ENCODE data around the gene GLCCI1.

Gene GLCCI1

GRCh38 chr7:8125680-8126444 is 157.3 kb downstream of the GLCCI1 start:
- no peak overlapping the region for H3K4me3 ChIP-seq (ENCODE audit: low read depth, low read length)
- DNase-seq (ENCODE audit: low read depth), result no peak
- TF ChIP-seq, protein P1, sequence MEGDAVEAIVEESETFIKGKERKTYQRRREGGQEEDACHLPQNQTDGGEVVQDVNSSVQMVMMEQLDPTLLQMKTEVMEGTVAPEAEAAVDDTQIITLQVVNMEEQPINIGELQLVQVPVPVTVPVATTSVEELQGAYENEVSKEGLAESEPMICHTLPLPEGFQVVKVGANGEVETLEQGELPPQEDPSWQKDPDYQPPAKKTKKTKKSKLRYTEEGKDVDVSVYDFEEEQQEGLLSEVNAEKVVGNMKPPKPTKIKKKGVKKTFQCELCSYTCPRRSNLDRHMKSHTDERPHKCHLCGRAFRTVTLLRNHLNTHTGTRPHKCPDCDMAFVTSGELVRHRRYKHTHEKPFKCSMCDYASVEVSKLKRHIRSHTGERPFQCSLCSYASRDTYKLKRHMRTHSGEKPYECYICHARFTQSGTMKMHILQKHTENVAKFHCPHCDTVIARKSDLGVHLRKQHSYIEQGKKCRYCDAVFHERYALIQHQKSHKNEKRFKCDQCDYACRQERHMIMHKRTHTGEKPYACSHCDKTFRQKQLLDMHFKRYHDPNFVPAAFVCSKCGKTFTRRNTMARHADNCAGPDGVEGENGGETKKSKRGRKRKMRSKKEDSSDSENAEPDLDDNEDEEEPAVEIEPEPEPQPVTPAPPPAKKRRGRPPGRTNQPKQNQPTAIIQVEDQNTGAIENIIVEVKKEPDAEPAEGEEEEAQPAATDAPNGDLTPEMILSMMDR (conservative IDR thresholded peaks at IDR 0.05; ENCODE audit: low read depth, low read length), result no peak

DNA sequence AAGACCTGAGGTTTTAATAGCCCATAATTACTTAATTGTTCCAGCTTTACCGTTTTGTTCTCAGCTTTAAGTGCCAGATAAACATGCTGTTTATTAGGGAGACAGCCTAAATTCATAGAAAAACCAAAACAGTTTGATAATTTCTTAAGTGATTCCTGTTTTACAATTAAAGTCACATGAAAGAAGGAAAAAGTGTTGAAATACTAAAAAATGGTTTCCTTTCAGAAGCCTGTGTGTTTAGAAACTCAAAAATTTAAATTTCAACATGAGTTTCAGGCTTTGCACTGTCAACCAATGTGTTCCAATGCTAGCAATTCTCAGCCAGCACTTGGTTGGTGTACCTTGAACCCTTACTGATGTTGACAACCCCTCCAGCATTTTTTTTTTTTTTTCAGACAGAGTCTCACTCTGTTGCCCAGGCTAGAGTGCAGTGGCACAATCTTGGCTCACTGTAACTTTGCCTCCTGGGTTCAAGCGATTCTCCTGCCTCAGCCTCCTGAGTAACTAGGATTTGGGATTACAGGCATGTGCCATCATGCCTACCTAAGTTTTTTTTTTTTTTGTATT is 158.1 kb downstream of the GLCCI1 start:
- TF ChIP-seq, protein P1 (conservative IDR thresholded peaks at IDR 0.05; ENCODE audit: low read depth, low read length), result no peak
- DNase-seq (ENCODE audit: low read depth), result no peak
- H3K4me3 ChIP-seq (ENCODE audit: low read depth, low read length), result no peak overlapping the region

GRCh38 chr7:8128449-8129317 is 160.1 kb downstream of the GLCCI1 start:
- no peak for DNase-seq (ENCODE audit: low read depth)
- TF ChIP-seq, protein P1 (conservative IDR thresholded peaks at IDR 0.05; ENCODE audit: low read depth, low read length), result no peak
- H3K4me3 ChIP-seq (ENCODE audit: low read depth, low read length), result no peak overlapping the region

DNA sequence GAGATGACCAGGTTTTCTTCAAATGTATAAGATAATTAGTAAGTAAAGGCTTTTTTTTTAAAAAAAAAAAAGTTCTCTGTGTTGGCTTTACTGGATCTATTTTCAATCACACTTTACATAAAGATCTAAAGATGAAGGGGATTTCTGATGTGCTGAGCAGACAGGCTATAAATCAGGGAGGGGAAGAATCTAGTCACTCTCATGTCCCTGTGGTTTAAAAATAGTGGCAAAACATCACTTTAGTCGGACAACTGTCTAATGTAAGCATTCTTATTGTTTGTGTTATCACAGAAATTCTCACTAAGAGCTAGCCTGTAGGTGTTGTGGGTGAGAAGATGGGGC is 160.7 kb downstream of the GLCCI1 start:
- TF ChIP-seq, protein P1 (conservative IDR thresholded peaks at IDR 0.05; ENCODE audit: low read depth, low read length), result no peak
- DNase-seq (ENCODE audit: low read depth), result no peak
- H3K4me3 ChIP-seq (ENCODE audit: low read depth, low read length), result no peak overlapping the region

- no peak for DNase-seq (ENCODE audit: low read depth)
- TF ChIP-seq, protein P1 (conservative IDR thresholded peaks at IDR 0.05; ENCODE audit: low read depth, low read length), result no peak
- H3K4me3 ChIP-seq (ENCODE audit: low read depth, low read length), result no peak overlapping the region
These were observed 162.1 kb downstream of the GLCCI1 start for GRCh38 chr7:8130663-8131062.

DNA sequence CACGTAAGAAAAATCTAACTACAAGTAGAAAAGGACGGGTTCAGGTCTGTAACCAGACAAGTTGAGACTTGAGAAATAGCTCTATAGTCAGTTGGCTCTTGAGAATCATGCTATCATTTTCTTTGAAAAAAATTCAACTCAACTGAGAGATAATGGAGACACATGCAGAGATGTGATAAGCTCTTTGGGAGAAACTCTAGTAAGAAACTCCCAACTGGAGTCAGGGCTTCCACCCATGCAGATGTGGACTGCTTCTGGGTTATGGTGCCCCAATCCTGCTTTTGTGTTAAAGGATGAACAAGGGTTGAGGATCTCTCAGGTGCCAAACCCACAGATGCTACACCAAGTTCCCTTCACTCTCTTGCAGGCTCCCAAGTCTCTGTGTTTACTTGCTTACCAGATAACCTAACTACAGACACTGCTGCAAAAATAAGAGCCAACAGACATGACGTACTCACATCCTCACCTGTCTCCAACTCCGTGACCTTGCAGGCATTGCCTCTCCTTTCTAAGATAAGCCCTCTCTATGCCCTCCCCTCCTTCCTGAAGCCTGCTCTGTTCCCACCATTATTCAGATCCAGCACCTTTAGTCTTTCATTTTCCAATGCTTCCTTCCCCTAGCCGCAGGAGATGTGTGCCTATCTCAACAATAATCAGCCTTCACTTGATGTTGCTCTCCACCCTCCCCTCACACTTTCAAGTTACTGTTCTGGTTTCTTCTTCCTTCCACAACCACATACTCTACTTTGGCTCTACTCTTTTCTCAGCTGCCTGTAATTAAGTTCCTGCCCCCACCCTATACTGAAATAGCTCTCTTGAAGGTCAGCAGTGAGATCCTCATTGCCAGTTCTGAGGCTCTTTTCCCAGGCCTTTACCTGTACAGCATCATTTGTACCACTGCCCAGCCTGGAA is 163.4 kb downstream of the GLCCI1 start:
- TF ChIP-seq, protein P1 (conservative IDR thresholded peaks at IDR 0.05; ENCODE audit: low read depth, low read length), result no peak
- no peak overlapping the region for H3K4me3 ChIP-seq (ENCODE audit: low read depth, low read length)
- no peak for DNase-seq (ENCODE audit: low read depth)

All from choroid plexus epithelial cell (primary cell).